GM18861 (cell line): ENCODE results near the gene DUSP5.

Experiments used
- ATAC-seq: cut with Tn5 transposase; IDR thresholded peaks from one replicate; pipeline ENCODE4 v1.9.1; 2021; ENCODE audit not compliant: unreplicated experiment

DUSP5 gene

GRCh38 chr10:110499796-110500514 lies 2.2 kb downstream of the DUSP5 start:
- no peak for ATAC-seq

GRCh38 chr10:110500515-110500905 lies 2.8 kb downstream of the DUSP5 start:
- no peak for ATAC-seq

GRCh38 chr10:110501142-110501937 lies 3.6 kb downstream of the DUSP5 start:
- no peak for ATAC-seq

- ATAC-seq, result peak; percentile 24
These were observed 4.6 kb downstream of the DUSP5 start for GRCh38 chr10:110502072-110502845.

GRCh38 chr10:110502851-110503301 lies 5.2 kb downstream of the DUSP5 start:
- peak; percentile 28 for ATAC-seq

GRCh38 chr10:110503528-110504110 lies 5.9 kb downstream of the DUSP5 start:
- no peak for ATAC-seq

GRCh38 chr10:110504111-110504735 lies 6.5 kb downstream of the DUSP5 start:
- ATAC-seq, result peak; percentile 45

- ATAC-seq, result no peak
These were observed 7.5 kb downstream of the DUSP5 start for GRCh38 chr10:110505130-110505770.

GRCh38 chr10:110506448-110506847 lies 8.7 kb downstream of the DUSP5 start:
- no peak for ATAC-seq

- no peak for ATAC-seq
These were observed 9.6 kb downstream of the DUSP5 start for GRCh38 chr10:110507346-110507745.

GRCh38 chr10:110508159-110508788 lies 10.6 kb downstream of the DUSP5 start:
- no peak for ATAC-seq

- no peak for ATAC-seq
These were observed 11.3 kb downstream of the DUSP5 start for GRCh38 chr10:110508806-110509544.

- no peak for ATAC-seq
These were observed 11.9 kb downstream of the DUSP5 start for GRCh38 chr10:110509560-110509959.

- no peak for ATAC-seq
These were observed 12.4 kb downstream of the DUSP5 start for GRCh38 chr10:110510086-110510485.

- ATAC-seq, result no peak
These were observed 13.0 kb downstream of the DUSP5 start for GRCh38 chr10:110510730-110511129.

- no peak for ATAC-seq
These were observed 14.2 kb downstream of the DUSP5 start for GRCh38 chr10:110511734-110512449.

- no peak for ATAC-seq
These were observed 14.9 kb downstream of the DUSP5 start for GRCh38 chr10:110512461-110513187.

- ATAC-seq, result no peak
These were observed 16.2 kb downstream of the DUSP5 start for GRCh38 chr10:110513949-110514348.
